Upper lobe of right lung (tissue), 1 donor: ENCODE data around the gene ZNF219. TPM values are rescaled to one million over a fixed set of nuclear protein-coding genes. Genes with fewer than 3 reads are reported as not detected.
A peak's percentile ranks its signal among the peaks of the same experiment; 100 is the strongest.

ENCODE experiments used
- ATAC-seq: fragments of 200-7000 bp; cut with Tn5 transposase; one replicate; pipeline ENCODE4 v1.9.1; 2020; ENCODE audit warnings: mild to moderate bottlenecking, moderate library complexity
- DNase-seq: peaks from one replicate; pipeline ENCODE4 v3.0.0-alpha.2; 2020
- H3K27ac ChIP-seq: fragments of 200-600 bp; one replicate; pipeline ENCODE4 v1.8.0; 2022
- H3K27me3 ChIP-seq: fragments of 200-600 bp; one replicate; pipeline ENCODE4 v1.8.0; 2022; ENCODE audit warnings: mild to moderate bottlenecking
- H3K36me3 ChIP-seq: fragments of 200-600 bp; one replicate; pipeline ENCODE4 v1.8.0; 2022
- H3K4me1 ChIP-seq: fragments of 200-600 bp; one replicate; pipeline ENCODE4 v1.8.0; 2022
- H3K4me3 ChIP-seq: fragments of 200-600 bp; one replicate; pipeline ENCODE4 v1.8.0; 2022; ENCODE audit warnings: mild to moderate bottlenecking
- H3K9me3 ChIP-seq: fragments of 200-600 bp; one replicate; pipeline ENCODE4 v1.8.0; 2022
- CTCF ChIP-seq: fragments of 200-600 bp; IDR thresholded peaks from one replicate; pipeline ENCODE4 v1.8.0; 2022; ENCODE audit warnings: antibody characterized with exemption
- intact Hi-C: fragments of 100-400 bp; cut with DNase I; formaldehyde crosslinking; loops from one replicate; pipeline ENCODE4 v1.11.0; 2022
- total RNA-seq: library from RNA; stranded (reverse); fragmentation: NEBNext Ultra II Directional; extraction: Animal tissue kit (Norgen Biotek cat#: 25700); gene quantifications from one replicate; pipeline ENCODE4 v1.2.1, GENCODE V29; 2021
- donor health status: DM: no; HTN: yes; CAD: no; lungs with severe emphysema.

The ZNF219 gene
- total RNA-seq, 1 donor from 2014 or later: 52.8 TPM

GRCh38 chr14:21101802-21102413, 3.5 kb upstream of the ZNF219 start:
- Histone ChIP-seq H3K9me3 (no peaks in the 10 kb centered on the region), H3K4me3 (no peak overlapping the region), H3K27ac (no peak overlapping the region), H3K27me3 (no peaks in the 10 kb centered on the region), H3K4me1 (peaks cover 46% of the 10 kb centered on the region), H3K36me3 (no peaks in the 10 kb centered on the region)
- ATAC-seq (no peak), DNase-seq (no peak)
- no peak for TF ChIP-seq CTCF
- intact Hi-C loops: loop anchor here (10.0 kb wide), 1 partner anchor 777 kb away; no protein-coding TSS in a partner anchor

DNA sequence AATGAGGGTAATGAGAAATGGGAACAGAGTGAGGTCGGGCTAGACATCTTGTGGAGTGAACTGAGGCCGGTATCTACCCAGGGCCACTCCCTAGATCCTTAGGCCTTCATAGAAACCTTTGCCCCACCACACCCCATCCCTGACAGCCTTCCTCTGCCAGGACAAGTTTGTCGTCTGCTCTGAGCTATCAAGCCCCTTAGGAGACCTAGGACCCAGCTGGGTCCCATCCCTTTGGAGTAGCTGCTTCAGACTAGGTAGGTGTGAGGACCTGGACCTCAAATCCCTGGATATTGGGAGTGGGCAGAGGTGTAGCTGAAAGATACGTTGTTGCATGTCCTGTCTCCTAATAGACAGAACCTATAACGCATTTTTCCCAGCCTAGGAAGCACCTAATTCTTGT, 2.5 kb upstream of the ZNF219 start, which contains the start of gene TMEM253:
TSS of gene TMEM253 (plus strand) at position 136 of the 400 bp plus-strand sequence. CDS start 278 bp downstream, outside the sequence.
- H3K9me3 ChIP-seq: no peaks in the 10 kb centered on the region
- no peak within 1 kb of the TSS for H3K4me3 ChIP-seq
- intact Hi-C loops: loop anchor here (10.0 kb wide), 1 partner anchor 776 kb away; no protein-coding TSS in a partner anchor
- TF ChIP-seq CTCF: no peak
- H3K27ac ChIP-seq: no peak within 1 kb of the TSS
- no peaks in the 10 kb centered on the region for H3K27me3 ChIP-seq
- no peak for ATAC-seq
- no peak for DNase-seq
- H3K4me1 ChIP-seq: peaks cover 42% of the 10 kb centered on the region
- no peaks in the 10 kb centered on the region for H3K36me3 ChIP-seq

- Histone ChIP-seq H3K27me3 (no peaks in the 10 kb centered on the region), H3K4me3 (peak overlapping the region; percentile 67), H3K36me3 (no peaks in the 10 kb centered on the region), H3K27ac (peak overlapping the region; percentile 87), H3K9me3 (no peaks in the 10 kb centered on the region), H3K4me1 (peaks cover 33% of the 10 kb centered on the region)
- intact Hi-C loops: no loop called here
- no peak for ATAC-seq
- no peak for DNase-seq
- no peak for TF ChIP-seq CTCF
Measured at GRCh38 chr14:21099596-21099985, 1.1 kb upstream of the ZNF219 start.

- Histone ChIP-seq H3K27ac (peak overlapping the region; percentile 87), H3K9me3 (no peaks in the 10 kb centered on the region), H3K4me1 (peaks cover 32% of the 10 kb centered on the region), H3K4me3 (peak overlapping the region; percentile 67), H3K36me3 (no peaks in the 10 kb centered on the region), H3K27me3 (no peaks in the 10 kb centered on the region)
- DNase-seq (no peak), ATAC-seq (no peak)
- intact Hi-C loops: no loop called here
- TF ChIP-seq CTCF: no peak
Measured at GRCh38 chr14:21098892-21099595, 589 bp upstream of the ZNF219 start.

- peaks cover 5% of the 10 kb centered on the region for H3K36me3 ChIP-seq
- ATAC-seq (peak; percentile 30), DNase-seq (no peak)
- no peaks in the 10 kb centered on the region for H3K27me3 ChIP-seq
- intact Hi-C loops: no loop called here
- H3K9me3 ChIP-seq: no peaks in the 10 kb centered on the region
- H3K4me1 ChIP-seq: peaks cover 27% of the 10 kb centered on the region
- peak overlapping the region; percentile 51 for H3K4me3 ChIP-seq
- TF ChIP-seq CTCF: no peak
- peak overlapping the region; percentile 65 for H3K27ac ChIP-seq
Measured at GRCh38 chr14:21097636-21098075, 799 bp downstream of the ZNF219 start.
